ENCODE results near the gene PLCB4.

DNA sequence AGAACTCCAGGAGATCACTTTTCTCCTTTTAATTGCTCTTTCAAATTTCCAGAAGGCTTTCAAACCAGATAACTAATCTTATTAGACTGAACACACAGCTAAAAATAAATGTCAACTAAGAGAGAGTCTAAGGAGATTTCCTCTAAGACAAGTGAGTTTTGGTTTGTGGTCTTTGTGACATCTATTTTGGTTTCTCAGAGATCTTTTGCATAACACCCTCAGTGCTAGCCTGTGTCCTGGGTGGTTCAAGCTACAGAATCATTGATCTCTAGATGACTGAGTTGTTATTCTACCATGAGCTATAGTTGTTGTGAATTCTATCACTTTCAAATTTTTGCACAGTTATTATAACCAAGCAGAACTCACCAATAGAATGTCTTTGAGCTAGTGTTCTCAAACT, 49.1 kb upstream of the PLCB4 start:
- TF ChIP-seq EP300 (IDR thresholded peaks at IDR 0.05; ENCODE audit: low read depth) = no peak
- TF ChIP-seq, protein P1, sequence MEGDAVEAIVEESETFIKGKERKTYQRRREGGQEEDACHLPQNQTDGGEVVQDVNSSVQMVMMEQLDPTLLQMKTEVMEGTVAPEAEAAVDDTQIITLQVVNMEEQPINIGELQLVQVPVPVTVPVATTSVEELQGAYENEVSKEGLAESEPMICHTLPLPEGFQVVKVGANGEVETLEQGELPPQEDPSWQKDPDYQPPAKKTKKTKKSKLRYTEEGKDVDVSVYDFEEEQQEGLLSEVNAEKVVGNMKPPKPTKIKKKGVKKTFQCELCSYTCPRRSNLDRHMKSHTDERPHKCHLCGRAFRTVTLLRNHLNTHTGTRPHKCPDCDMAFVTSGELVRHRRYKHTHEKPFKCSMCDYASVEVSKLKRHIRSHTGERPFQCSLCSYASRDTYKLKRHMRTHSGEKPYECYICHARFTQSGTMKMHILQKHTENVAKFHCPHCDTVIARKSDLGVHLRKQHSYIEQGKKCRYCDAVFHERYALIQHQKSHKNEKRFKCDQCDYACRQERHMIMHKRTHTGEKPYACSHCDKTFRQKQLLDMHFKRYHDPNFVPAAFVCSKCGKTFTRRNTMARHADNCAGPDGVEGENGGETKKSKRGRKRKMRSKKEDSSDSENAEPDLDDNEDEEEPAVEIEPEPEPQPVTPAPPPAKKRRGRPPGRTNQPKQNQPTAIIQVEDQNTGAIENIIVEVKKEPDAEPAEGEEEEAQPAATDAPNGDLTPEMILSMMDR (IDR thresholded peaks at IDR 0.05) = no peak
- TF ChIP-seq POLR2AphosphoS5 (IDR thresholded peaks at IDR 0.05) = no peak
- TF ChIP-seq POLR2A (IDR thresholded peaks at IDR 0.05) = no peak

Measured in transverse colon (tissue), 4 donors.